ELF-1 (cell line): Measurements from ENCODE around the gene TACR3.
"Not testable (repeated sequence)": the region's sequence is repeated elsewhere in the genome, so short reads cannot be mapped to it uniquely, and the experiment has no call there.

Source experiments
- DNase-seq: peaks from one replicate; pipeline ENCODE4 v3.0.0-alpha.2; 2016; ENCODE audit warnings: low read depth, low spot score

The TACR3 gene

GRCh38 chr4:103719830-103720207 is at the start of gene TACR3:
TSS of gene TACR3 (minus strand) at chr4:103719985. CDS start at chr4:103719675, 310 bp downstream.
- DNase-seq = peak; percentile 66

- no peak for DNase-seq
Measured at GRCh38 chr4:103757631-103758030, 37.8 kb upstream of the TACR3 start.

DNA sequence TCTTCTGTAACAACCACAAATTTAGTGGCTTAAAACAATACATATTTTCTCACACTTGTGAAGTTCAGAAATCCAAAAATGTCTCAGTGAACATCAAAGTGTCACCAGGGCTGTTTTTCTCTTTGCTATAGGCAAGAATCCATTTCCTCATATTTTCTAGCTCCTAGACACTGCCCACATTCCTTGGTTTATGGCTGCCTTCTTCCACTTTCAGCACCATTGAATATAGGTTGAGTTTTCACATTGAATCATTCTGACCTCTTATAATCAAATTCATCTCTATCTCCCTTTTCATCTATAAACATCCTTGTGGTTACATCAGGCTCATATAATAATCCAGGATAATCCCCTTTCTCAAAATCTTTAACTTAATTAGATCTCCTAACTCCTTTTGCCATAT is 37.0 kb upstream of the TACR3 start:
- DNase-seq = no peak

- DNase-seq = no peak
Measured at GRCh38 chr4:103754844-103755243, 35.1 kb upstream of the TACR3 start.

- no peak for DNase-seq
Measured at GRCh38 chr4:103753868-103754653, 34.3 kb upstream of the TACR3 start.

- DNase-seq = not testable (repeated sequence)
Measured at GRCh38 chr4:103723150-103723549, 3.4 kb upstream of the TACR3 start.

- DNase-seq = peak; percentile 7
Measured at GRCh38 chr4:103721251-103721650, 1.5 kb upstream of the TACR3 start.

DNA sequence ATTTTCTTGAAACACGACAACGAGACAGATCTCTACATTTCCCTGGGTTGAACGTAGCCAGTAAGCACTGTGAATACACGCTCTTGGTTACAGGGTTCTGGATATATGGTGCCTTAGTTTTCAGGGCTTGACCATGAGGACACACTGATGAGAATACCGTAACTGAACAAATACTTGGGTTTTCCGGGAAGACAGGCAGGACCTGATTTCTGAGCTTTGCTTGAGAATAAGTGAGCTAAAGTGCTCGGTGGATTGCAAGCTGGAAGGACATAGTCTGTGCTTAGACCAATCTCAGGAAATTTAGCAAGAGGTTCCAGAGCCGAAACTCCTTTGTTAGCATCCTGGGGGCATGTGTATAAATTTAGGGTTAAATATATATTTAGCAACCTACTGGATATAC is 876 bp upstream of the TACR3 start:
- peak; percentile 1 for DNase-seq

DNA sequence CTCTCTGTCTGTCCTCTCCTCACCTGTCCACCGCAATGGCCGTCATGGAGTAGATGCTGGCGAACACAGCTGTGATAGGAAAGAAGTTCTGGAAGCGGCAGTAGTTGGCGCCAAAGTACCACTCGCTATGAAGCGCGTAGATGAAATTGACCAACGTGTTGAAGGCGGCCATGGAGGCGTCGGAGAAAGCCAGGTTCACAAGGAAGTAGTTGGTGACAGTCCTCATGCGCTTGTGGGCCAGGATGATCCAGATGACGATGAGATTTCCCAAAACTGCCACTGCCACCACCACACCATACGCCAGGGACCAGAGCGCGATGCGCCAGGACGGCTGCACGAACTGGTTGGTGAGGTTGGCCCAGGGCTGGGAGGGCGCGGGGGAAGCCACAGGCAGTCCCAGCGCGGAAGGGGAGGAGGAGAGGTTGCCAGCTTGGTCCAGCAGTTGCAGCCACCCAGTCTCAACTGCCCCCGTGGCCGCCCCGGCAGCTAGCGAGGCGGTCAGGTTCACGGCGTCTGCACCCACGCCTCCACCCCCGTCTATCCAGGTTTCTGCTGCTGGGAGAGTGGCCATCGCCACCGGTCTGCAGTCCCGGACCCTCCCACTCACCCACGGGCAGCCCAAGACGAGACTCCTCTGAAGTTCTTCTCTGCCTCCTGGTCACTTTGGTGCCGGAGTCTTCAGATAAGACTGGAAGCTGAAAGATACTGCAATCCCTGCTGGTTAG is 518 bp downstream of the TACR3 start:
- peak; percentile 63 for DNase-seq

GRCh38 chr4:103692615-103693014 is 27.2 kb downstream of the TACR3 start:
- no peak for DNase-seq

GRCh38 chr4:103673983-103674382 is 45.8 kb downstream of the TACR3 start:
- DNase-seq = no peak

GRCh38 chr4:103666764-103667163 is 53.0 kb downstream of the TACR3 start:
- not testable (repeated sequence) for DNase-seq

DNA sequence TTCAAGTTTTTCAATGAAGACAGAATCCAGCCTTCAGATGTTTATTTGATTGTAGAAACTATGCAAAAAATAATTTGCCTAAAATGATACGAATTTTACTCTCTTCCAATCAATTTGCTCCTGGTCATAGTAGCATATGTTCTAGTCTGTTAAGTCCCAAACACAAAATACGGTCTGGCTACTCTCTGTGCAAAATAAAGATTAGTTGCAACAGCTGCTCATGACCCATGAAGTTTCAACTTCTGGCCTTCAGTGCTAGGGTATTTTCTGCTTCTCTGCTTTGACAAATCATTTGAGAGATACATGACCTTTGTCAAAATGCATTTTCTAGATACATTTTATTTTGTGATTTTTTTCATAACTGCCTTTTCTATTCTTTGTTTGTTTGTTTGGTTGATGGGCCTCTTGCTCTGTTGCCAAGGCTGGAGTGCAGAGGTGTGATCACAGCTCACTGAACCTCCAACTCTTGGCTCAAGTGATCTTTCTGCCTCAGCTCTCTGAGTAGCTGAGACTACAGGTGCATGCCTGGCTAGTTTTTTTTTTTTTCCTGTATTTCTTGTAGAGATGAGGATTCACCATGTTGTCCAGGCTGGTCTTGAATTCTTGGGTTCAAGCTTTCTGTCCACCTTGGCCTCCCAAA is 55.2 kb downstream of the TACR3 start:
- DNase-seq = no peak

DNA sequence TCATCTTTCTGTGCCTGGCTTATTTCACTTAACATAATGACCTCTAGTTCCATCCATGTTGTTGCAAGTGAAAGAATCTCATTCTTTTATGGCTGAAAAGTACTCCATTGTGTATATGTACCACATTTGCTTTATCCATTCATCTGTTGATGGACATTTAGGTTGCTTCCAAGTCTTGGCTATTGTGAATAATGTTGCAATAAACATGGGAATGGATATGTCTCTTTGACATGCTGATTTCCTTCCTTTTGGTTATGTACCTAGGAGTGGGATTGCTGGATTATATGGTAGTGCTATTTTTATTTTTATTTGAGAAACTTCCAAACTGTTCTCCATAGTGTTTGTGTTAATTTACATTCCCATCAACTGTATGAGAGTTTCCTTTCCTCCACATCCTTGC is 71.2 kb downstream of the TACR3 start:
- DNase-seq = no peak

GRCh38 chr4:103645991-103646390 is 73.8 kb downstream of the TACR3 start:
- no peak for DNase-seq

DNA sequence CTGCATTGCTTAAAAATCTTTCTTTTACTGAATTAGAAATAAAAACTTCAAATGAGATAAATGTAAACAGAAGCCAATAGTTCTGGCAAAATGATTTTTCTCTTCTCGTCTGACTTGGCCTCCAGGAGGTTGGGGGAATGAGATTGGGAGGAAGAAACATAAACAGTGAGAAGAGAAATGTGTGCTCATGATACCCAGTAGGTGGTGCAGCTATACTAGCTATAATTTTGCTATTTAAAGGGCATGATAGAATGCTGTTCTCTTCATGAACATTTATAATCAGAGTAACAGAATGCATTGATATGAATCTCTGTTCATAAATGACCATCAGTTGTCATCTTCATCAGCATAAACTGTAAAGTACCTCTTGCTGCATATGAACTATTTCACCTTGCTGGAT is 85.5 kb downstream of the TACR3 start:
- no peak for DNase-seq

GRCh38 chr4:103626296-103626695 is 93.5 kb downstream of the TACR3 start:
- peak; percentile 33 for DNase-seq

- DNase-seq = no peak
Measured at GRCh38 chr4:103591841-103592240, 127.9 kb downstream of the TACR3 start.

GRCh38 chr4:103567591-103567990 is 152.2 kb downstream of the TACR3 start:
- DNase-seq = no peak

GRCh38 chr4:103559178-103559577 is 160.6 kb downstream of the TACR3 start:
- DNase-seq = not testable (repeated sequence)
